Measurements from ENCODE around the gene MYO7B.
"Not testable (repeated sequence)": the region's sequence is repeated elsewhere in the genome, so short reads cannot be mapped to it uniquely, and the experiment has no call there.

- not testable (repeated sequence) for TF ChIP-seq JUNB (IDR thresholded peaks at IDR 0.05); POLR2A (IDR thresholded peaks at IDR 0.05; ENCODE audit: low read length); JUN (IDR thresholded peaks at IDR 0.05); NR3C1 (IDR thresholded peaks at IDR 0.05); REST (IDR thresholded peaks at IDR 0.05); POLR2AphosphoS2 (conservative IDR thresholded peaks at IDR 0.05; ENCODE audit: low read length); MAX (IDR thresholded peaks at IDR 0.05); SMC3 (IDR thresholded peaks at IDR 0.05); RARB (CRISPR knock-in tag; IDR thresholded peaks at IDR 0.05); CBX2 (IDR thresholded peaks at IDR 0.05; ENCODE audit: borderline replicate concordance, low read depth)
- TF ChIP-seq, protein P1, sequence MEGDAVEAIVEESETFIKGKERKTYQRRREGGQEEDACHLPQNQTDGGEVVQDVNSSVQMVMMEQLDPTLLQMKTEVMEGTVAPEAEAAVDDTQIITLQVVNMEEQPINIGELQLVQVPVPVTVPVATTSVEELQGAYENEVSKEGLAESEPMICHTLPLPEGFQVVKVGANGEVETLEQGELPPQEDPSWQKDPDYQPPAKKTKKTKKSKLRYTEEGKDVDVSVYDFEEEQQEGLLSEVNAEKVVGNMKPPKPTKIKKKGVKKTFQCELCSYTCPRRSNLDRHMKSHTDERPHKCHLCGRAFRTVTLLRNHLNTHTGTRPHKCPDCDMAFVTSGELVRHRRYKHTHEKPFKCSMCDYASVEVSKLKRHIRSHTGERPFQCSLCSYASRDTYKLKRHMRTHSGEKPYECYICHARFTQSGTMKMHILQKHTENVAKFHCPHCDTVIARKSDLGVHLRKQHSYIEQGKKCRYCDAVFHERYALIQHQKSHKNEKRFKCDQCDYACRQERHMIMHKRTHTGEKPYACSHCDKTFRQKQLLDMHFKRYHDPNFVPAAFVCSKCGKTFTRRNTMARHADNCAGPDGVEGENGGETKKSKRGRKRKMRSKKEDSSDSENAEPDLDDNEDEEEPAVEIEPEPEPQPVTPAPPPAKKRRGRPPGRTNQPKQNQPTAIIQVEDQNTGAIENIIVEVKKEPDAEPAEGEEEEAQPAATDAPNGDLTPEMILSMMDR (IDR thresholded peaks at IDR 0.05) = not testable (repeated sequence)
- TF ChIP-seq, protein P2, sequence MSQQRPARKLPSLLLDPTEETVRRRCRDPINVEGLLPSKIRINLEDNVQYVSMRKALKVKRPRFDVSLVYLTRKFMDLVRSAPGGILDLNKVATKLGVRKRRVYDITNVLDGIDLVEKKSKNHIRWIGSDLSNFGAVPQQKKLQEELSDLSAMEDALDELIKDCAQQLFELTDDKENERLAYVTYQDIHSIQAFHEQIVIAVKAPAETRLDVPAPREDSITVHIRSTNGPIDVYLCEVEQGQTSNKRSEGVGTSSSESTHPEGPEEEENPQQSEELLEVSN (IDR thresholded peaks at IDR 0.05; ENCODE audit: borderline replicate concordance, low read depth) = not testable (repeated sequence)
These were observed 11.2 kb upstream of the MYO7B start for GRCh38 chr2:127524198-127524834.

Data from A549 (cell line).